OCI-LY3 (cell line): ENCODE data around the gene ANKMY2.

Experiments
- CTCF ChIP-seq: fragments of 200-600, 300-600 bp; sonication (generic); IDR thresholded peaks from 2 replicates; pipeline ENCODE4 v1.5.1; 2014; ENCODE audit warnings: antibody characterized with exemption, low read length, low read depth
- EZH2phosphoT487 ChIP-seq: fragments of 200-600 bp; shearing (Covaris generic); IDR thresholded peaks from 2 replicates; pipeline ENCODE4 v1.6.1; 2018; ENCODE audit warnings: antibody characterized with exemption, mixed run types, low read depth

GRCh38 chr7:16650266-16650665, 4.7 kb upstream of the ANKMY2 start:
- TF ChIP-seq CTCF (no peak), EZH2phosphoT487 (no peak)
